Suprapubic skin (tissue), 4 donors: ENCODE results near the gene USP6. TPM values are rescaled to one million over a fixed set of nuclear protein-coding genes. Genes with fewer than 3 reads are reported as not detected.
A peak's percentile ranks its signal among the peaks of the same experiment; 100 is the strongest.
"Not testable (repeated sequence)": the region's sequence is repeated elsewhere in the genome, so short reads cannot be mapped to it uniquely, and the experiment has no call there.

Source experiments
- DNase-seq, 2 donors: peaks; one replicate each; pipeline ENCODE4 v3.0.0-alpha.2; 2019; ENCODE audit warnings: low spot score in 2 of 2
- H3K27ac ChIP-seq: fragments of 200-600 bp; sonication (generic); one replicate; pipeline ENCODE4 v1.5.1; 2019
- H3K27me3 ChIP-seq: fragments of 200-600 bp; sonication (generic); one replicate; pipeline ENCODE4 v1.5.1; 2019
- H3K36me3 ChIP-seq: fragments of 200-600 bp; sonication (generic); one replicate; pipeline ENCODE4 v1.5.1; 2019
- H3K4me1 ChIP-seq: fragments of 200-600 bp; sonication (generic); one replicate; pipeline ENCODE4 v1.5.1; 2019
- H3K4me3 ChIP-seq: fragments of 200-600 bp; sonication (generic); one replicate; pipeline ENCODE4 v1.5.1; 2019; ENCODE audit warnings: mild to moderate bottlenecking
- H3K9me3 ChIP-seq: fragments of 200-600 bp; sonication (generic); one replicate; pipeline ENCODE4 v1.5.1; 2019
- EP300 ChIP-seq: sonication (generic); formaldehyde crosslinking; IDR thresholded peaks from one replicate; pipeline ENCODE4 v1.6.1; 2017; ENCODE audit warnings: antibody characterized with exemption
- POLR2A ChIP-seq, 2 donors: fragments of 450-650 bp; IDR thresholded peaks; one replicate each; pipeline ENCODE4 v1.6.1; 2017; ENCODE audit warnings: antibody characterized with exemption in 2 of 2, mild to moderate bottlenecking in 2 of 2, moderate library complexity in 2 of 2
- POLR2AphosphoS5 ChIP-seq, 3 donors: sonication (generic); formaldehyde crosslinking; IDR thresholded peaks; one replicate each; pipeline ENCODE4 v1.6.1; 2017; ENCODE audit warnings: antibody characterized with exemption in 3 of 3
- WGBS: methylation state at CpG from one replicate; pipeline ENCODE4 v1.1.5; 2018; 5-methylcytosine and 5-hydroxymethylcytosine counted together
- total RNA-seq, 4 donors: library from RNA; depleted of rRNA; stranded (reverse); fragments of >200 nt; gene quantifications; one replicate each; pipeline ENCODE4 v1.1.0, GENCODE V29; 2016
- TF ChIP-seq, protein P1 (sequence below), 2 donors: fragments of 200-600 bp in 1 of 2; fragments of 450-650 bp in 1 of 2; sonication (generic) in 1 of 2; IDR thresholded peaks; one replicate each; pipeline ENCODE4 v1.5.1; 2016 to 2019; ENCODE audit warnings: antibody characterized with exemption in 2 of 2, mild to moderate bottlenecking in 1 of 2, moderate library complexity in 1 of 2

Gene USP6
- total RNA-seq, 4 donors from 2014 or later, result 0.16 to 1.4 (median 0.89) TPM; not detected in 1

DNA sequence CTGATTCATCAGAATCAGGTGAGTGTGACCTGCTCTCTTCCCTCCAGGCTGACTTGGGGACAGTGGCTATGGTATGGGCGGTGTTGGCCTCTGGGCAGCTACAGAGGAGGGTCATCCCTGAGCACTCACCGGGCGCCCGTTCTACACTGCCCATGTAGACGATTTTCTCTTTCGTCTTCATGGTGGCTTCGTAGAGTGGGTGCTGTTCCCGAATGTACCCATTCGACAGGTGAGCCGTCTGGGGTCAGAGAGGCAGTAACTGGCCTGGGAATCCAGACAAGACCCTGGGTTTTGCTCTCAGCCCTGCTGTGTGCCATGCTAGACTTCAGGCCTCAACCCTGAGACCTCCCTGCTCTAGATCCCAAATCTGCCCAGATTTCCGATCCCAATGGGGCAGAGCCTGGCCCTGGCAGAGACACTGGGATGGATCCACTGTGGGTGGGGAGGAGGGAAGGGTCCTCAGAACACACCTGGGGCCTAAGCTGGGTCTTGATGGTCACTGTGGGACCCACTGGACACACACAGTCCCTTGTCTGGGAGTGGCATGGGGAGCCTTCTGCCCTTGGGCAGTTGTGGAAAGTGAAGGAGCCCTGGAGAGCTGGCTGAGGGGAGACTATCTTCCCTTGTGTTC lies 13.2 kb downstream of the USP6 start:
- no peaks in the 10 kb centered on the region for H3K4me1 ChIP-seq
- DNase-seq, result peak; percentile 25 to 56
- no peaks in the 10 kb centered on the region for H3K36me3 ChIP-seq
- H3K9me3 ChIP-seq, result no peaks in the 10 kb centered on the region
- no peak overlapping the region for H3K27ac ChIP-seq
- no peak for TF ChIP-seq EP300
- no peak for TF ChIP-seq POLR2A (IDR thresholded peaks at IDR 0.05)
- no peak for TF ChIP-seq POLR2AphosphoS5 (IDR thresholded peaks at IDR 0.05)
- TF ChIP-seq, protein P1, sequence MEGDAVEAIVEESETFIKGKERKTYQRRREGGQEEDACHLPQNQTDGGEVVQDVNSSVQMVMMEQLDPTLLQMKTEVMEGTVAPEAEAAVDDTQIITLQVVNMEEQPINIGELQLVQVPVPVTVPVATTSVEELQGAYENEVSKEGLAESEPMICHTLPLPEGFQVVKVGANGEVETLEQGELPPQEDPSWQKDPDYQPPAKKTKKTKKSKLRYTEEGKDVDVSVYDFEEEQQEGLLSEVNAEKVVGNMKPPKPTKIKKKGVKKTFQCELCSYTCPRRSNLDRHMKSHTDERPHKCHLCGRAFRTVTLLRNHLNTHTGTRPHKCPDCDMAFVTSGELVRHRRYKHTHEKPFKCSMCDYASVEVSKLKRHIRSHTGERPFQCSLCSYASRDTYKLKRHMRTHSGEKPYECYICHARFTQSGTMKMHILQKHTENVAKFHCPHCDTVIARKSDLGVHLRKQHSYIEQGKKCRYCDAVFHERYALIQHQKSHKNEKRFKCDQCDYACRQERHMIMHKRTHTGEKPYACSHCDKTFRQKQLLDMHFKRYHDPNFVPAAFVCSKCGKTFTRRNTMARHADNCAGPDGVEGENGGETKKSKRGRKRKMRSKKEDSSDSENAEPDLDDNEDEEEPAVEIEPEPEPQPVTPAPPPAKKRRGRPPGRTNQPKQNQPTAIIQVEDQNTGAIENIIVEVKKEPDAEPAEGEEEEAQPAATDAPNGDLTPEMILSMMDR (IDR thresholded peaks at IDR 0.05), result no peak
- WGBS, result 93% methylated on average over 10 of the region's 11 CpGs
- H3K27me3 ChIP-seq, result peaks cover 14% of the 10 kb centered on the region
- no peak overlapping the region for H3K4me3 ChIP-seq

DNA sequence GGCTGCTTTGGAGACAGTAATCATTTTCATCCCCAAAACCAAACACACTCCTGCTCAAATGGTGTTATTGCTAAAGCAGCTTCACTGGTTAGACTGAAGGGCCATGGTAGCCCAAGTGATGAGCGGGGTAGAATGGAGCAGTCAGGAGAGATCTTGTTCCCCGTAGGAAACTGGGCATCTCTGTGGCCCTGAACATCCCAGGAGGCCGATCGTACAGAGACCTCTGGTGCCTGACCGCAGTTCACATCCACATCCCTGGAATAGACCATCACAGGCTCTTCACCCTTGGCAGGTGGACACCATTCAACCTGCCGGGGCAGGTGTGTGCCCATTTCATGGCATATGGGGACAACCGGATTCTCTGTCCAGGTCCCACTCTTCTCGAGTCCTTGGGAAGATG lies 13.9 kb downstream of the USP6 start:
- not testable (repeated sequence) for H3K9me3 ChIP-seq, H3K4me3 ChIP-seq, H3K36me3 ChIP-seq, H3K27ac ChIP-seq, H3K4me1 ChIP-seq
- peak in 1 of 2 donors; percentile 24 for DNase-seq
- peaks cover 14% of the 10 kb centered on the region for H3K27me3 ChIP-seq
- WGBS, result 95% methylated on average over 8 of the region's 8 CpGs

DNA sequence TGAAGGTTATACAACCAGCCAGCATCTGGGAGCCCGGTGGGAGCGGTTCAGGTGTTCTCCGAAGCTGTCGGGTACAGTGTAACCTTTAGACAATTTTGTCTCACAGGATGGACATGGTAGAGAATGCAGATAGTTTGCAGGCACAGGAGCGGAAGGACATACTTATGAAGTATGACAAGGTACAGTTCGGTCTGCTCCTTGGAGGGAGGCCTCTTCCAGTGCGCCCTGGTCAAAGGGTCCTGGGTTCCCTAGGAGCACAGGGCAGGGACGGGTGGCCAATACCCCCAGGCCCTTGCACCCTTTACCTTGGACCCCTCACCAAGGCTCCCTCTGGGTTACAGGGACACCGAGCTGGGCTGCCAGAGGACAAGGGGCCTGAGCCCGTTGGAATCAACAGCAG lies 14.4 kb downstream of the USP6 start:
- H3K9me3 ChIP-seq, H3K4me1 ChIP-seq, H3K27ac ChIP-seq, H3K4me3 ChIP-seq, H3K36me3 ChIP-seq: not testable (repeated sequence)
- H3K27me3 ChIP-seq, result peaks cover 14% of the 10 kb centered on the region
- 96% methylated on average over 10 of the region's 10 CpGs for WGBS
- DNase-seq, result peak in 1 of 2 donors; percentile 20

DNA sequence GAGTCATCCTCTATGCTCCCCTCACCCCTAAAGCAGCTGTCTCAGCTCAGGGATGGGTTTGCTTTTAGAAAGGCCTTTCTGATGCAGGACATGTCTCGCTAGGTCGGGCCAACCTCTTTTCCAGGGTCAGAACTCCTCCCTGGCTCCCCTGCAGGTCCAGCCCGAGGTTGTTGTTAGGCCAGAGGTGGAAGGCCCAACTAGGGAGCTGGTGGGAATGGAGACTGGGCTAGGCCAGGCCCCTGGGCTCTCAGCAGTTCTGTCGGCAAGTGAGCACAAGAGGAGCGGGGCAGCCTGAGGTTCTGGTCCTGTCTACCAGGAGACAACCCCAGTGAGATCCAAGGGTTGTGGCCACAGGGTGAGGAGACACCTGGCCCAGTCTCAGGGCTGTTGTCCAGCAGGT lies 14.9 kb downstream of the USP6 start:
- H3K27ac ChIP-seq, H3K36me3 ChIP-seq, H3K4me1 ChIP-seq, H3K4me3 ChIP-seq, H3K9me3 ChIP-seq: not testable (repeated sequence)
- peak in 1 of 2 donors; percentile 30 for DNase-seq
- H3K27me3 ChIP-seq, result peaks cover 14% of the 10 kb centered on the region
- 66% methylated on average over 3 of the region's 5 CpGs for WGBS

DNA sequence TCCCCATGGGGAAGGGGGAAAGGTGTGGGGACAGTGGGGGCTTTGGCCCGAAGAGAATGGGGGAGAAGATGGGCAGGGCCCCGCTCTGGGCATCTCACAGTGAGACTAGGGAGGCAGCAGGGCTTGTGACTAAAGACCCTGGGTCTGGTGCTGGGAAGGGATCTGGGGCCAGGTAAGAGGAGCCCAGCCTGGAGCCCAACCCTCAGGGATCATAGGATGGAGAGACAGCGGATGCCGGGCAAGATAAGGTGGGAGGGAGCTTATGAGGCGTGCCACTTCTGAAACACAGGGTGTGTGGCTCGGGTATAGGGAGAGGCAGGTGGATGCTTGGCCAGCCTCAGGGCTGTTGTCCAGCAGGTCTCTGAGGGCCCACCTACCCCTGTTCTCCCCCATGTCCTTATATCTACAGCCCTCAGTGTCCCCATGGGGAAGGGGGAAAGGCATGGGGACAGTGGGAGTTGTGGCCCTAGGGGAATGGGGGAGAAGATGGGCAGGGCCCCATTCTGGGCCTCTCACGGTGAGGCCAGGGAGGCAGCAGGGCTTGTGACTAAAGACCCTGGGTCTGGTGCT lies 15.4 kb downstream of the USP6 start:
- Histone ChIP-seq H3K4me3 (no peak overlapping the region), H3K4me1 (no peaks in the 10 kb centered on the region), H3K27me3 (peaks cover 9% of the 10 kb centered on the region), H3K9me3 (no peaks in the 10 kb centered on the region), H3K27ac (no peak overlapping the region), H3K36me3 (no peaks in the 10 kb centered on the region)
- WGBS, result 87% methylated on average over 7 of the region's 7 CpGs
- peak in 1 of 2 donors; percentile 34 for DNase-seq
- TF ChIP-seq, protein P1 (IDR thresholded peaks at IDR 0.05), result no peak
- no peak for TF ChIP-seq POLR2AphosphoS5 (IDR thresholded peaks at IDR 0.05)
- TF ChIP-seq POLR2A (IDR thresholded peaks at IDR 0.05), result no peak
- TF ChIP-seq EP300, result no peak

DNA sequence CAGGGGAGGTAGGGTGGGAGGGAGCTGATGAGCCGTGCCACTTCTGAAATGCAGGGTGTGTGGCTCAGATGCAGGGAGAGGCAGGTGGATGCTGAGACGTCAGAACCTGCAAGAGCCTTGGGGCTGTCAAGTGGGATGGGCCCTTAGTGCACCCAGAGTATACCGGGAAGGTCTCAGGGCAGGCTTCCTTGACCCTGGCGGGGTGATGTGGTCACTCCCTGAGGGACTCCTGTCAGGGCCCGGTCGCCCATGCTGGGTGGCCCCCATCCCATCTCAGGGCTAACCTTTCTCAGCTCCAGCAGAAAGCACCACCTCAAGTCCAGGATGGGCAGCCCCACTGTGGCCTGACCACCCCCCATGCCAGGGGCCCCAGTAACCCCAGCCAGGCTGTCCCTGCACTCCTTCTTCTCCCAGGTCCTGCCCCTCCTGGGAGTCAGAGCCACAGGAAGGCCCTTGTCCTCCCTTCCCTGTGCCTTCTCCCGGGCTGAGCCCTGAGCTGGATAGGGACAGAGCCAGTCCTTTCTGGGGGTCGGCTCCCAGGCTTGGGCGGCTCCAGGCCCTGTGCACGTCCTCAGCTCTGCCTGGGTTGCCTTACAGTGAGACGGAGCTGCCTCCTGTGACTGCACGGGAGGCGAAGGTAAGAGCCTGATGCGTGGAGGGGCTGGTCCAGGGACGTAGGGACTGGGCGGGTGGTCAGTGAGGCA lies 16.1 kb downstream of the USP6 start:
- H3K36me3 ChIP-seq, H3K9me3 ChIP-seq, H3K4me3 ChIP-seq, H3K27ac ChIP-seq, H3K27me3 ChIP-seq, H3K4me1 ChIP-seq: not testable (repeated sequence)
- 87% methylated on average over 6 of the region's 16 CpGs for WGBS
- DNase-seq, result peak in 1 of 2 donors; percentile 41

DNA sequence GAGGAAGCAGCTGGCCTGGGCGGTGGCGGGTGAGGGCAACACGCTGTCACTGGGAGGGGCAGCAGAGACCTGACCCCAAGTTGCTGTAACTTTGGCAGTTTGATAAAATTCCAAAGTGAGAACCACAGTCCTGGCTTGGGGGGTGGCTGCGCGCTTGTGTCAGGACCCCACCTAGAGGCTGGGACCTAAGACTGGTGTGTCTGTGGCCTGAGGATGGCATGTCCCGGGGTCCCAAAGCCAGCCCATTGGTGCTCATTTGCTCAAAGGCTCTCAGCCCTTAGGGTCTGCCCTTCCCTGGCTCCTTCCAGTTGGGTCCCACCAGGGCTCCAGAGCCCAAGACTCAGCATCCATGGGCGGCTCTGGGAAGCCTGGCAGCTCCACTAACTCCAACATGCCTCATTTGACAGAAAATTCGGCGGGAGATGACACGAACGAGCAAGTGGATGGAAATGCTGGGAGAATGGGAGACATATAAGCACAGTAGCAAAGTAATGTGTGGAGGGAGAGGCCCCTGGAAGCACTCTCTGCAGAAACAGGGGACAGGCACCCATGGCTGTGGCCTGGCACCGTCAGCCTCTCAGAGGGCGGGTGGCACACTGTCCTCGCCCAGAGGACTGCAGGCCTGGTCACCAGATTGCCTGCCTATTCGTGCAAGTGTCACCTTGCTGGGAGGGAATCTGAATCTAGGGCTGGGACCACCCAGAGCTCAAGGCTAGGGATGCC lies 16.8 kb downstream of the USP6 start:
- H3K27me3 ChIP-seq, result not testable (repeated sequence)
- WGBS, result 89% methylated on average over 10 of the region's 15 CpGs

More for the DNA sequence above, 16.8 kb downstream of the USP6 start:
- H3K4me3 ChIP-seq, H3K36me3 ChIP-seq, H3K9me3 ChIP-seq, H3K27ac ChIP-seq, H3K4me1 ChIP-seq: not testable (repeated sequence)
- DNase-seq, result peak in 1 of 2 donors; percentile 49
